HCT116 (cell line): ENCODE data around the gene ZSWIM3. TPM values are rescaled to one million over a fixed set of nuclear protein-coding genes. Genes with fewer than 3 reads are reported as not detected.

Experiments used
- ATAC-seq: fragments of 200-7000 bp; cut with Tn5 transposase; 2 replicates; pipeline ENCODE4 v1.9.1; 2020; ENCODE audit warnings: mild to moderate bottlenecking, moderate library complexity
- BruUV-seq: library from RNA; stranded (reverse); fragments of 400-500 nt; replicated peaks from 2 replicates; lab custom pipeline; 2021; lab: Mats Ljungman, UMichigan
- CTCF ChIA-PET: fragments of 300-600 bp; sonication (Branson Sonifier 250); formaldehyde crosslinking; loops from one replicate; lab custom pipeline; 2021; ENCODE audit warnings: antibody characterized with exemption; lab: Charles Lee
- POLR2A ChIA-PET: fragments of 300-600, 350-600 bp; sonication (Branson Sonifier 250); formaldehyde crosslinking; loops from one replicate; lab custom pipeline; 2021; ENCODE audit warnings: antibody characterized with exemption; lab: Charles Lee
- RAD21 ChIA-PET, 2 experiments: fragments of 300-600 bp; sonication (Branson Sonifier 250); formaldehyde crosslinking; loops; one replicate each; lab custom pipeline; 2023; ENCODE audit warnings: low total read pairs in 2 of 2; ENCODE audit not compliant: uncharacterized antibody in 2 of 2, unreplicated experiment in 2 of 2, low non-redundant PET in 1 of 2; lab: Charles Lee
- DNase-seq: peaks from one replicate; pipeline ENCODE4 v3.0.0-alpha.2; 2010; ENCODE audit warnings: low read depth, low spot score
- H2AFZ ChIP-seq: fragments of 200-600 bp; shearing (Covaris generic), sonication (generic); 2 replicates; pipeline ENCODE4 v1.6.1; 2017; ENCODE audit warnings: low read depth, mixed run types, mixed read lengths, antibody characterized with exemption, low read length; ENCODE audit not compliant: poor library complexity, severe bottlenecking
- H3K27ac ChIP-seq: 2 replicates; pipeline ENCODE4 v1.5.1; 2012; ENCODE audit warnings: low read depth, low read length
- H3K27me3 ChIP-seq: fragments of 200-600 bp; sonication (generic); 2 replicates; pipeline ENCODE4 v1.6.1; 2016; ENCODE audit warnings: mixed run types, low read length, mixed read lengths; ENCODE audit not compliant: insufficient read depth
- H3K36me3 ChIP-seq, 2 experiments: fragments of 200-500 bp in 1 of 2; fragments of 200-600 bp in 1 of 2; sonication (Bioruptor generic) in 1 of 2; sonication (generic) in 1 of 2; 2 replicates each; pipeline versions ENCODE4 v1.5.1 to v1.6.1; 2014 to 2016; ENCODE audit warnings: low read length in 2 of 2, inconsistent platforms in 1 of 2, mixed read lengths in 1 of 2, mixed run types in 1 of 2; ENCODE audit not compliant: insufficient read depth in 2 of 2, control insufficient read depth in 1 of 2
- H3K4me1 ChIP-seq, 2 experiments: fragments of 200-600 bp in 1 of 2; sonication (generic) in 1 of 2; 2 replicates each; pipeline versions ENCODE4 v1.5.1 to v1.6.1; 2012 to 2017; ENCODE audit warnings: low read length in 2 of 2, inconsistent platforms in 1 of 2, mild to moderate bottlenecking in 1 of 2, mixed read lengths in 1 of 2, mixed run types in 1 of 2, moderate library complexity in 1 of 2; ENCODE audit not compliant: insufficient read depth in 2 of 2, control insufficient read depth in 1 of 2
- H3K4me2 ChIP-seq: fragments of 200-600 bp; sonication (generic); 2 replicates; pipeline ENCODE4 v1.6.1; 2017; ENCODE audit warnings: mixed run types, low read length, mixed read lengths
- H3K4me3 ChIP-seq, 2 experiments: fragments of 200-600 bp in 1 of 2; sonication (generic) in 1 of 2; replicated peaks in 1 of 2; 2 replicates each; pipeline ENCODE4 v1.5.1; 2011 to 2016; ENCODE audit warnings: low read length in 2 of 2, control low read depth in 1 of 2, low read depth in 1 of 2, mild to moderate bottlenecking in 1 of 2, mixed read lengths in 1 of 2, mixed run types in 1 of 2
- H3K79me2 ChIP-seq: fragments of 200-600 bp; sonication (generic); 2 replicates; pipeline ENCODE4 v1.6.1; 2017; ENCODE audit warnings: mild to moderate bottlenecking, mixed run types, low read length, moderate library complexity, mixed read lengths; ENCODE audit not compliant: insufficient read depth
- H3K9ac ChIP-seq: fragments of 200-600 bp; sonication (generic); 2 replicates; pipeline ENCODE4 v1.6.1; 2016; ENCODE audit warnings: low read length, mixed read lengths
- H3K9me2 ChIP-seq: fragments of 200-600 bp; sonication (generic), shearing (Covaris generic); 2 replicates; pipeline ENCODE4 v1.6.1; 2017; ENCODE audit warnings: mixed run types, mild to moderate bottlenecking, moderate library complexity; ENCODE audit not compliant: insufficient read depth
- H3K9me3 ChIP-seq, 2 experiments: fragments of 200-500 bp in 1 of 2; fragments of 200-600 bp in 1 of 2; sonication (Bioruptor generic) in 1 of 2; sonication (generic) in 1 of 2; 2 replicates each; pipeline ENCODE4 v1.6.1; 2014 to 2017; ENCODE audit warnings: low read length in 2 of 2, mixed read lengths in 2 of 2, inconsistent platforms in 1 of 2, low read depth in 1 of 2, mild to moderate bottlenecking in 1 of 2, mixed run types in 1 of 2, moderate library complexity in 1 of 2; ENCODE audit not compliant: control insufficient read depth in 1 of 2, insufficient read depth in 1 of 2
- H4K20me1 ChIP-seq: fragments of 200-600 bp; sonication (generic), shearing (Covaris generic); 2 replicates; pipeline ENCODE4 v1.6.1; 2017; ENCODE audit warnings: mixed run types, mild to moderate bottlenecking, moderate library complexity; ENCODE audit not compliant: insufficient read depth
- ATF3 ChIP-seq: IDR thresholded peaks from 2 replicates; pipeline ENCODE4 v1.6.1; 2012
- CBX3 ChIP-seq: IDR thresholded peaks from 2 replicates; pipeline ENCODE4 v1.6.1; 2012; ENCODE audit warnings: low read depth
- CEBPB ChIP-seq: IDR thresholded peaks from 2 replicates; pipeline ENCODE4 v1.6.1; 2012; ENCODE audit warnings: low read depth
- CTCF ChIP-seq, 3 experiments: fragments of 200-600 bp in 1 of 3; sonication (generic) in 1 of 3; IDR thresholded peaks in 2 of 3; conservative IDR thresholded peaks in 1 of 3; 2 replicates each; pipeline ENCODE4 v1.5.1; 2012 to 2017; ENCODE audit warnings: low read depth in 2 of 3, low read length in 2 of 3, antibody characterized with exemption in 1 of 3, borderline replicate concordance in 1 of 3, control low read depth in 1 of 3, mild to moderate bottlenecking in 1 of 3, mixed read lengths in 1 of 3, mixed run types in 1 of 3, moderate library complexity in 1 of 3; ENCODE audit not compliant: insufficient read depth in 1 of 3
- ELF1 ChIP-seq: IDR thresholded peaks from 2 replicates; pipeline ENCODE4 v1.6.1; 2012; ENCODE audit warnings: low read depth, borderline replicate concordance
- EZH2 ChIP-seq: fragments of 200-600 bp; sonication (generic); IDR thresholded peaks from 2 replicates; pipeline ENCODE4 v1.6.1; 2017; ENCODE audit warnings: antibody characterized with exemption, mixed run types
- EZH2phosphoT487 ChIP-seq: fragments of 200-600 bp; IDR thresholded peaks from 2 replicates; pipeline ENCODE4 v1.6.1; 2018; ENCODE audit warnings: antibody characterized with exemption, borderline replicate concordance
- FOSL1 ChIP-seq: IDR thresholded peaks from 2 replicates; pipeline ENCODE4 v1.6.1; 2012; ENCODE audit warnings: low read depth
- JUND ChIP-seq: IDR thresholded peaks from 2 replicates; pipeline ENCODE4 v1.6.1; 2012
- MAX ChIP-seq: IDR thresholded peaks from 2 replicates; pipeline ENCODE4 v1.6.1; 2012
- POLR2AphosphoS5 ChIP-seq: IDR thresholded peaks from 2 replicates; pipeline ENCODE4 v1.6.1; 2011; ENCODE audit warnings: mild to moderate bottlenecking, low read depth, low read length, moderate library complexity
- RAD21 ChIP-seq: IDR thresholded peaks from 2 replicates; pipeline ENCODE4 v1.6.1; 2012; ENCODE audit warnings: low read depth, mild to moderate bottlenecking
- REST ChIP-seq: IDR thresholded peaks from 2 replicates; pipeline ENCODE4 v1.6.1; 2012; ENCODE audit warnings: low read depth
- SIN3A ChIP-seq: IDR thresholded peaks from 2 replicates; pipeline ENCODE4 v1.6.1; 2012; ENCODE audit warnings: low read depth
- SRF ChIP-seq: IDR thresholded peaks from 2 replicates; pipeline ENCODE4 v1.6.1; 2012; ENCODE audit warnings: low read depth
- TCF7L2 ChIP-seq: IDR thresholded peaks from 2 replicates; pipeline ENCODE4 v1.7.0; 2011; ENCODE audit warnings: borderline replicate concordance, inconsistent platforms; ENCODE audit not compliant: insufficient read depth, insufficient read length; ENCODE audit errors: extremely low read depth
- ZBTB33 ChIP-seq: IDR thresholded peaks from 2 replicates; pipeline ENCODE4 v1.6.1; 2011; ENCODE audit warnings: mild to moderate bottlenecking, low read length, moderate library complexity; ENCODE audit not compliant: insufficient replicate concordance; ENCODE audit errors: extremely low read depth
- ZFX ChIP-seq: fragments of 450-650 bp; IDR thresholded peaks from 2 replicates; pipeline ENCODE4 v1.6.1; 2017
- ZNF274 ChIP-seq: fragments of 200-500 bp; sonication (Bioruptor generic); IDR thresholded peaks from 2 replicates; pipeline ENCODE4 v1.6.1; 2014; ENCODE audit warnings: mild to moderate bottlenecking, low read depth, low read length, inconsistent platforms
- intact Hi-C: fragments of 100-400 bp; cut with micrococcal nuclease; formaldehyde crosslinking; loops from 2 replicates; pipeline ENCODE4 v1.10.0; 2022
- total RNA-seq: library from RNA; stranded (reverse); gene quantifications from one replicate; pipeline ENCODE4 v1.2.1, GENCODE V29; 2021; ENCODE audit not compliant: unreplicated experiment

Gene ZSWIM3
- total RNA-seq, 1 experiment from 2014 or later = 1.8 TPM

- TF ChIP-seq POLR2AphosphoS5 (no peak), CEBPB (no peak), ZNF274 (no peak), CBX3 (no peak)
These were observed 43.9 kb upstream of the ZSWIM3 start (continued) for GRCh38 chr20:45813489-45813888.

GRCh38 chr20:45814314-45814713, 43.1 kb upstream of the ZSWIM3 start:
- DNase-seq (no peak), ATAC-seq (no peak)
- H3K27ac ChIP-seq = no peak overlapping the region
- no peaks in the 10 kb centered on the region for H3K9me2 ChIP-seq
- BruUV-seq = no TSS peak
- no peak overlapping the region for H3K4me3 ChIP-seq
- POLR2A ChIA-PET = no interaction called here
- peak overlapping the region; percentile 40; the same call in 1 of the 2 replicates for H3K4me2 ChIP-seq
- no peaks in the 10 kb centered on the region for H3K9me3 ChIP-seq
- peaks cover 24 to 38% of the 10 kb centered on the region in 2 experiments; a peak in 3 of 4 replicates for H3K4me1 ChIP-seq
- H2AFZ ChIP-seq = no peak overlapping the region
- no peaks in the 10 kb centered on the region for H3K27me3 ChIP-seq
- H3K36me3 ChIP-seq = peaks cover 33 to 62% of the 10 kb centered on the region in 2 experiments
- intact Hi-C loops = loop anchor here (5.0 kb wide), 1 partner anchor 158 kb away; the partner anchor contains the start of gene ZNF335
- H3K79me2 ChIP-seq = peaks cover 34% of the 10 kb centered on the region
- H3K9ac ChIP-seq = no peak overlapping the region
- CTCF ChIA-PET = no interaction called here
- no peaks in the 10 kb centered on the region for H4K20me1 ChIP-seq
- RAD21 ChIA-PET = no interaction called here
- TF ChIP-seq FOSL1 (no peak), CTCF (IDR thresholded peaks at IDR 0.05 in 2 of 3, conservative IDR thresholded peaks at IDR 0.05 in 1 of 3; ENCODE audit: borderline replicate concordance in 1 of 3, insufficient read depth in 1 of 3, low read depth in 2 of 3, low read length in 2 of 3) (no peak), EZH2phosphoT487 (no peak), EZH2 (no peak), SIN3A (no peak), RAD21 (no peak), ZFX (no peak), ZBTB33 (no peak), SRF (no peak), ATF3 (no peak), JUND (no peak), CEBPB (no peak), MAX (no peak), TCF7L2 (no peak), REST (no peak), ZNF274 (no peak), ELF1 (no peak)
